Astrocyte of the cerebellum (primary cell): Measurements from ENCODE around the gene KDM3B.

ENCODE experiments used
- DNase-seq: peaks from one replicate; pipeline ENCODE4 v3.0.0-alpha.2; 2011; ENCODE audit warnings: low read depth
- H3K4me3 ChIP-seq: 2 replicates; pipeline ENCODE4 v1.5.1; 2011; ENCODE audit warnings: mild to moderate bottlenecking, low read depth, low read length, moderate library complexity
- in situ Hi-C: cut with HindIII; loops from 2 replicates; pipeline ENCODE4 v1.10.0; 2017; ENCODE audit warnings: low sequenced_read_pairs
- TF ChIP-seq, protein P1 (sequence below): IDR thresholded peaks from 2 replicates; pipeline ENCODE4 v1.5.1; 2012; ENCODE audit warnings: low read length, low read depth, moderate library complexity, mild to moderate bottlenecking; ENCODE audit errors: missing control alignments

Gene KDM3B

DNA sequence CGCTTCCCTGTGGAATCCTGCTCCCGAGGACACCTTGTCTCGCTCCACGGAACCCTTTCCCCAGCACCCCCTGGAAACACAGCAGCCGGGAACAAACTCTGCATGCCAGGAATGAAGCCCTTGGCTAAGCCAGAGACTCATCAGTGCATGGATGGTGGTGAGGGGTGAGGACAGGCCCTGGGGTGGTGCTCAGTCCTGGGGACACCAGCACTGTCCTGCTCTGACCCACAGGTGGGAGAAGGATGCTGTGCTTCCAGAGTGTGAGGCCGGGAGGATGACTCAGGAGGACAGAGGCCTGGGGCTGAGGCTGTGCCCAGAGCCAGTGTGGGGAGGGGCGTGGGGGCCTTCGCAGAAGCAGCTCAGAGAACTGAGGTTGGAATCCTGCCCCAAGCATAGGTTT, 101.6 kb downstream of the KDM3B start:
- H3K4me3 ChIP-seq, result no peak overlapping the region
- TF ChIP-seq, protein P1, sequence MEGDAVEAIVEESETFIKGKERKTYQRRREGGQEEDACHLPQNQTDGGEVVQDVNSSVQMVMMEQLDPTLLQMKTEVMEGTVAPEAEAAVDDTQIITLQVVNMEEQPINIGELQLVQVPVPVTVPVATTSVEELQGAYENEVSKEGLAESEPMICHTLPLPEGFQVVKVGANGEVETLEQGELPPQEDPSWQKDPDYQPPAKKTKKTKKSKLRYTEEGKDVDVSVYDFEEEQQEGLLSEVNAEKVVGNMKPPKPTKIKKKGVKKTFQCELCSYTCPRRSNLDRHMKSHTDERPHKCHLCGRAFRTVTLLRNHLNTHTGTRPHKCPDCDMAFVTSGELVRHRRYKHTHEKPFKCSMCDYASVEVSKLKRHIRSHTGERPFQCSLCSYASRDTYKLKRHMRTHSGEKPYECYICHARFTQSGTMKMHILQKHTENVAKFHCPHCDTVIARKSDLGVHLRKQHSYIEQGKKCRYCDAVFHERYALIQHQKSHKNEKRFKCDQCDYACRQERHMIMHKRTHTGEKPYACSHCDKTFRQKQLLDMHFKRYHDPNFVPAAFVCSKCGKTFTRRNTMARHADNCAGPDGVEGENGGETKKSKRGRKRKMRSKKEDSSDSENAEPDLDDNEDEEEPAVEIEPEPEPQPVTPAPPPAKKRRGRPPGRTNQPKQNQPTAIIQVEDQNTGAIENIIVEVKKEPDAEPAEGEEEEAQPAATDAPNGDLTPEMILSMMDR, result no peak
- in situ Hi-C loops, result no loop called here
- no peak for DNase-seq

DNA sequence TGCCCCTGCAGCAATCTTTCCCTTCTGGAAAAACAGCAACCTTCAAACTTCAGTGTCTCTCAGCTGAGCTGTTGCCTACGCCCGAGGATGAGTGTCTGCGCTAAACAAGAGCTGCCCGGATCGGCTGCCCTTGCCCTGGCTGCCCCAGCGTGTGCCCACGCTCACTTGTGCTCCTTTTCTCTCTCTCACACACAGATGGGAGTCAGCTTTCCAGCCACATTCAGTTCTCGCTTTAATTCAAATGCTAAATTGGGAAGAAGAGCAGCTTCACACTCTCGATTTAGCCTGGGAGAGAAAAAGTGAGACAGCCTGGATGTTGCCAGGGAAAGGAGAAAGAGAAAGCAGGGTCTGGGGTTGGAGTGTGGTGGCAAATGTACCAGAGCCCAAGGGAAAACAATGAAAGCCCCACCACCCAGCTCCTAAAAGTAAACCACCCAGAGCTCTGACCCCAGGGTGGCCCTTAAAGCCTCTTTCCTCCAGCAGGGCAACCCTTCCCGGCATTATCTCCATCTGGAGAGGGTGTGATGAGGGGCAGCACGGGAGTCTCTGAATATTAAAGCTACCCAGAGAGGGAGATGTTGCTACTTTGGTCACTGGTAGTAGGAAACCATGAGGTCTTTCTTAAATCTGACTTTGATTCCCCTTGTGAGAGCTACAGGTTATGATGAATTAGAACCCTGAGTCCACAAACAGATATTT, 102.9 kb downstream of the KDM3B start:
- H3K4me3 ChIP-seq, result no peak overlapping the region
- no peak for DNase-seq
- in situ Hi-C loops, result no loop called here
- TF ChIP-seq, protein P1, result no peak

DNA sequence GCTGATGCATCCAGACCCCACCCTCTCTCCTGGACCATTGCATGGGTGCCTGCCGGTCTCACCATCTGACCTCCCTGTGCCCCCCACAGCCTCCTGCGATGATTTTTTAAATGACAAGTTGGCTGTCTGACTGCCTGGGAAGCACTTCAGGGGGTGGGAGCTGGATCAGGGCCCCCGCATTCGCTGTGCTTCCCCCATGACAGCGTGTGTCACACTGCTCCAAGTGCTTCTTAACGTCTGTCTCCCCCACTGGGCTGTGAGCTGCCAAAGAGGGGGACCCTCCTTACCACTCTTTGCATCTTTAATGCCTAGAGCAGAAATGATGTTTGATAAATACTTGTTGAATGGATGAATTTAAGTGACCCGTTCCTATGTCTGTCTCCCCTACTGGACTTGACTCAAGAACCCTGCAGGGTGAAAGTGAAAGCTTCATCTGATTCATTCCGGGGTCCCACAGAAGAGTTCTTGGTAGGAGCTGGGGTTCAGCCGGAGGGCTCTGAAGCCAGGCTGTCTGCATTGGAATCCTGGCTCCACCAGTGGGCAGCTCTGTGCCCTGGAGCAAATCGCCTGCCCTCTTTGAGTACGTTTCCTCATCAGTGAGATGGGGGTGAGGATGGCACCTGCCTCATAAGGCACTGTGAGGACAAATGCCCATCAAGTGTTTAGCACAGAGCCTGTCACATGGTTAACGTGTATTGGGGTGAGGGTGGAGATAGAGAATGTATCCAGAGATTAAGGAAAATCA, 105.2 kb downstream of the KDM3B start:
- in situ Hi-C loops, result no loop called here
- no peak for DNase-seq
- H3K4me3 ChIP-seq, result no peak overlapping the region
- TF ChIP-seq, protein P1, result no peak

DNA sequence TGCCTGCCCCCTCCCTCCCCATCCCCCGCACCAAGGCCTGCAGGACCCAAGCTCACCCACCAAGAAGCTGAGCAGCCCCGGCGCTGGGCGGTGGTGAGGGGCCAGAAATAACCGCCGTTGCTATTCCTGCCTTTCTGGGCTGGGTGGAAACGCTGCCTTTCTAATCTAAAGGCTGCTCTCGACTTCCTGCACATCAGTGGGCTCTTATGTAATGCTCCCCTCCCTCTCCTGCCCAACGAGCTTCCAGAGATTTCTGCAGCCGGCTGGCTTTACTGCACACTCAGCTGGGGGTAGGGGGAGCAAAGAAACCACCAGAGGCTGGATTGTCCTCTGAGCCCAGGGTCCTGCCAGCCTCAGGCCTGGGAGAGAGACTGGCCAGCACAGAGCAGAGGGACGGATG, 105.9 kb downstream of the KDM3B start:
- DNase-seq, result no peak
- TF ChIP-seq, protein P1, result no peak
- H3K4me3 ChIP-seq, result no peak overlapping the region
- in situ Hi-C loops, result no loop called here

DNA sequence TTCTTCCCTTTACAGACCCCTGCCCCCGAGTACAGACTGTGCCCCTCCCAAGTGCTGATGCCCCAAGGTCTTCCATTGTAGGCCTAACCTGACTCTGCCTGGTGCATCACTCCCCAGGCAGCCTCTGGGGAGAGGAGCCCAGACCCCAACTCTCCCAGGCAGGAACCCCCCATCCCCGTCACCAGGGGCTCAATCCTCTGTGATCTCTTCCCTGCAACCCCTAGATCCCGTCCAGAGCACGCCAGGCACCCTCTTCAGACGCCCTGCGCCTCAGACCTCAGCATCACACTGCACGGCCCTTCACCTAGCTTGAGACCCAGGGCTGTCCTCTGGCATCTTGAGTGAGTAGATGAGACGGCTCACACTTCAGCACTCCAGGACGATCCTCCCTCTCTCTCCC, 106.4 kb downstream of the KDM3B start:
- in situ Hi-C loops, result no loop called here
- no peak for DNase-seq
- TF ChIP-seq, protein P1, result no peak
- H3K4me3 ChIP-seq, result no peak overlapping the region

DNA sequence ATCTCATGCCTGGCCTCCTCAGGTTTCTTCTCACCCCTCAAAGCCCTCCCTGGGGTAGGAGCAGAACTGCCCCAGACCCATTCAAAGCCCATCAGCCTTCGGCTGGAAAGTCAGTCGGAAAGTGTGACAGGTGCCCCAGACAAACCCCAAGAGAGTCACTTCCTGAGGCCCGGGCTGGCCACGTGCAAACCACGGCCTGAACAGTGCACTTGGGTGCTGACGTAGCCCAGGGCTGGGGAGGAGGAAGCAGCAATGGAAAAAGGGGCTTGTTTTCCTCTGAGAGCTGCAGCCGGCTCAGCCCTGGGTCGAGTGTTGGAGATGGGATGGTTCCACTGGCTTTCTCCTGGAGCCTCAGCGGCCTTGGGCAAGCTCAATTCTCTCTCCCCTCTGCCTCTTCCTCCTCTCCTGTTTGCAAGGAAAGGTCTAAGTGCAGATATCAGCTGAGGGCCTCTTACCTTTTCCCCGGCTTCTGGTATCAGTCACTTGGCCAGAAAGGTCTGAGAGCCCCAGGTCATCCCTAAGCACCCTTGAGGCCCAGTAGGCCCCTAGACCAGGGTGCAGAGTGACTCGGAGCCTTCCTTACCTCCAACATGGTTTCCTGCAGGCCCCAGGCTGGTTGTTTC, 106.9 kb downstream of the KDM3B start:
- TF ChIP-seq, protein P1, result no peak
- in situ Hi-C loops, result no loop called here
- no peak for DNase-seq
- no peak overlapping the region for H3K4me3 ChIP-seq
